Measurements from ENCODE around the gene NMNAT3.

The NMNAT3 gene

GRCh38 chr3:139674571-139675260, 3.1 kb downstream of the NMNAT3 start:
- Histone ChIP-seq H3K9ac (ENCODE audit: low read length) (no peak overlapping the region), H3K9me3 (ENCODE audit: low read length) (no peaks in the 10 kb centered on the region), H3K27ac (ENCODE audit: low read depth, low read length) (no peak overlapping the region), H3K4me3 (ENCODE audit: low read depth in 1 of 2, low read length in 2 of 2) (no peak overlapping the region), H3K4me1 (ENCODE audit: insufficient read depth, low read length) (peaks cover 10% of the 10 kb centered on the region), H3K27me3 (ENCODE audit: control insufficient read depth in 1 of 2, insufficient read depth in 2 of 2, low read length in 2 of 2) (no peaks in the 10 kb centered on the region), H3K36me3 (ENCODE audit: insufficient read depth, low read length) (no peaks in the 10 kb centered on the region)

- H3K9ac ChIP-seq (ENCODE audit: low read length) = no peak overlapping the region
- no peak overlapping the region for H3K4me3 ChIP-seq (ENCODE audit: low read depth in 1 of 2, low read length in 2 of 2)
- H3K36me3 ChIP-seq (ENCODE audit: insufficient read depth, low read length) = no peaks in the 10 kb centered on the region
- H3K27me3 ChIP-seq (ENCODE audit: control insufficient read depth in 1 of 2, insufficient read depth in 2 of 2, low read length in 2 of 2) = no peaks in the 10 kb centered on the region
- peaks cover 10% of the 10 kb centered on the region for H3K4me1 ChIP-seq (ENCODE audit: insufficient read depth, low read length)
- no peaks in the 10 kb centered on the region for H3K9me3 ChIP-seq (ENCODE audit: low read length)
- no peak overlapping the region for H3K27ac ChIP-seq (ENCODE audit: low read depth, low read length)
Measured at GRCh38 chr3:139672884-139673283, 4.9 kb downstream of the NMNAT3 start.

- H3K36me3 ChIP-seq (ENCODE audit: insufficient read depth, low read length) = no peaks in the 10 kb centered on the region
- no peak overlapping the region for H3K27ac ChIP-seq (ENCODE audit: low read depth, low read length)
- no peak overlapping the region for H3K4me3 ChIP-seq (ENCODE audit: low read depth in 1 of 2, low read length in 2 of 2)
- peaks cover 7% of the 10 kb centered on the region for H3K4me1 ChIP-seq (ENCODE audit: insufficient read depth, low read length)
- H3K9me3 ChIP-seq (ENCODE audit: low read length) = no peaks in the 10 kb centered on the region
- H3K27me3 ChIP-seq (ENCODE audit: control insufficient read depth in 1 of 2, insufficient read depth in 2 of 2, low read length in 2 of 2) = no peaks in the 10 kb centered on the region
- no peak overlapping the region for H3K9ac ChIP-seq (ENCODE audit: low read length)
Measured at GRCh38 chr3:139671863-139672646, 5.7 kb downstream of the NMNAT3 start.

- H3K9me3 ChIP-seq (ENCODE audit: low read length) = no peaks in the 10 kb centered on the region
- no peaks in the 10 kb centered on the region for H3K36me3 ChIP-seq (ENCODE audit: insufficient read depth, low read length)
- no peaks in the 10 kb centered on the region for H3K27me3 ChIP-seq (ENCODE audit: control insufficient read depth in 1 of 2, insufficient read depth in 2 of 2, low read length in 2 of 2)
- H3K4me3 ChIP-seq (ENCODE audit: low read depth in 1 of 2, low read length in 2 of 2) = no peak overlapping the region
- no peak overlapping the region for H3K9ac ChIP-seq (ENCODE audit: low read length)
- no peak overlapping the region for H3K27ac ChIP-seq (ENCODE audit: low read depth, low read length)
- H3K4me1 ChIP-seq (ENCODE audit: insufficient read depth, low read length) = no peaks in the 10 kb centered on the region
Measured at GRCh38 chr3:139671107-139671506, 6.7 kb downstream of the NMNAT3 start.

- H3K27me3 ChIP-seq (ENCODE audit: control insufficient read depth in 1 of 2, insufficient read depth in 2 of 2, low read length in 2 of 2) = no peaks in the 10 kb centered on the region
- H3K9ac ChIP-seq (ENCODE audit: low read length) = no peak overlapping the region
- H3K27ac ChIP-seq (ENCODE audit: low read depth, low read length) = no peak overlapping the region
- no peaks in the 10 kb centered on the region for H3K36me3 ChIP-seq (ENCODE audit: insufficient read depth, low read length)
- H3K4me3 ChIP-seq (ENCODE audit: low read depth in 1 of 2, low read length in 2 of 2) = no peak overlapping the region
- no peaks in the 10 kb centered on the region for H3K4me1 ChIP-seq (ENCODE audit: insufficient read depth, low read length)
- no peaks in the 10 kb centered on the region for H3K9me3 ChIP-seq (ENCODE audit: low read length)
Measured at GRCh38 chr3:139670196-139670595, 7.6 kb downstream of the NMNAT3 start.

- Histone ChIP-seq H3K36me3 (ENCODE audit: insufficient read depth, low read length) (no peaks in the 10 kb centered on the region), H3K9ac (ENCODE audit: low read length) (no peak overlapping the region), H3K9me3 (ENCODE audit: low read length) (no peaks in the 10 kb centered on the region), H3K4me1 (ENCODE audit: insufficient read depth, low read length) (no peaks in the 10 kb centered on the region), H3K27me3 (ENCODE audit: control insufficient read depth in 1 of 2, insufficient read depth in 2 of 2, low read length in 2 of 2) (no peaks in the 10 kb centered on the region), H3K27ac (ENCODE audit: low read depth, low read length) (no peak overlapping the region), H3K4me3 (ENCODE audit: low read depth in 1 of 2, low read length in 2 of 2) (no peak overlapping the region)
Measured at GRCh38 chr3:139668332-139668731, 9.4 kb downstream of the NMNAT3 start.

- Histone ChIP-seq H3K9me3 (ENCODE audit: low read length) (no peaks in the 10 kb centered on the region), H3K4me1 (ENCODE audit: insufficient read depth, low read length) (no peaks in the 10 kb centered on the region), H3K27me3 (ENCODE audit: control insufficient read depth in 1 of 2, insufficient read depth in 2 of 2, low read length in 2 of 2) (no peaks in the 10 kb centered on the region), H3K27ac (ENCODE audit: low read depth, low read length) (no peak overlapping the region), H3K4me3 (ENCODE audit: low read depth in 1 of 2, low read length in 2 of 2) (no peak overlapping the region), H3K36me3 (ENCODE audit: insufficient read depth, low read length) (no peaks in the 10 kb centered on the region), H3K9ac (ENCODE audit: low read length) (no peak overlapping the region)
Measured at GRCh38 chr3:139664958-139665357, 12.8 kb downstream of the NMNAT3 start.

GRCh38 chr3:139660269-139660668, 17.5 kb downstream of the NMNAT3 start:
- Histone ChIP-seq H3K4me3 (ENCODE audit: low read depth in 1 of 2, low read length in 2 of 2) (no peak overlapping the region), H3K4me1 (ENCODE audit: insufficient read depth, low read length) (no peaks in the 10 kb centered on the region), H3K36me3 (ENCODE audit: insufficient read depth, low read length) (no peaks in the 10 kb centered on the region), H3K9me3 (ENCODE audit: low read length) (no peaks in the 10 kb centered on the region), H3K9ac (ENCODE audit: low read length) (no peak overlapping the region), H3K27ac (ENCODE audit: low read depth, low read length) (no peak overlapping the region), H3K27me3 (ENCODE audit: control insufficient read depth in 1 of 2, insufficient read depth in 2 of 2, low read length in 2 of 2) (no peaks in the 10 kb centered on the region)

GRCh38 chr3:139659511-139659910, 18.3 kb downstream of the NMNAT3 start:
- Histone ChIP-seq H3K27me3 (ENCODE audit: control insufficient read depth in 1 of 2, insufficient read depth in 2 of 2, low read length in 2 of 2) (no peaks in the 10 kb centered on the region), H3K4me3 (ENCODE audit: low read depth in 1 of 2, low read length in 2 of 2) (no peak overlapping the region), H3K4me1 (ENCODE audit: insufficient read depth, low read length) (no peaks in the 10 kb centered on the region), H3K9me3 (ENCODE audit: low read length) (no peaks in the 10 kb centered on the region), H3K36me3 (ENCODE audit: insufficient read depth, low read length) (no peaks in the 10 kb centered on the region), H3K9ac (ENCODE audit: low read length) (no peak overlapping the region), H3K27ac (ENCODE audit: low read depth, low read length) (no peak overlapping the region)

- Histone ChIP-seq H3K4me3 (ENCODE audit: low read depth in 1 of 2, low read length in 2 of 2) (no peak overlapping the region), H3K9me3 (ENCODE audit: low read length) (no peaks in the 10 kb centered on the region), H3K27ac (ENCODE audit: low read depth, low read length) (no peak overlapping the region), H3K4me1 (ENCODE audit: insufficient read depth, low read length) (no peaks in the 10 kb centered on the region), H3K9ac (ENCODE audit: low read length) (no peak overlapping the region), H3K27me3 (ENCODE audit: control insufficient read depth in 1 of 2, insufficient read depth in 2 of 2, low read length in 2 of 2) (no peaks in the 10 kb centered on the region), H3K36me3 (ENCODE audit: insufficient read depth, low read length) (no peaks in the 10 kb centered on the region)
Measured at GRCh38 chr3:139657936-139658335, 19.8 kb downstream of the NMNAT3 start.

- Histone ChIP-seq H3K36me3 (ENCODE audit: insufficient read depth, low read length) (no peaks in the 10 kb centered on the region), H3K27me3 (ENCODE audit: control insufficient read depth in 1 of 2, insufficient read depth in 2 of 2, low read length in 2 of 2) (no peaks in the 10 kb centered on the region), H3K27ac (ENCODE audit: low read depth, low read length) (no peak overlapping the region), H3K4me3 (ENCODE audit: low read depth in 1 of 2, low read length in 2 of 2) (no peak overlapping the region), H3K4me1 (ENCODE audit: insufficient read depth, low read length) (no peaks in the 10 kb centered on the region), H3K9ac (ENCODE audit: low read length) (no peak overlapping the region), H3K9me3 (ENCODE audit: low read length) (no peaks in the 10 kb centered on the region)
Measured at GRCh38 chr3:139657434-139657833, 20.3 kb downstream of the NMNAT3 start.

All from muscle layer of colon (tissue), 2 donors.